Posterior cingulate gyrus (tissue), 11 donors: ENCODE results near the gene HIVEP2.
A peak's percentile ranks its signal among the peaks of the same experiment; 100 is the strongest.

ENCODE experiments used
- DNase-seq, 10 donors: peaks; one replicate each; pipeline versions ENCODE4 v3.0.0 to v3.0.0-alpha.2; 2020 to 2021; ENCODE audit warnings: mixed read lengths in 3 of 10
- intact Hi-C: fragments of 100-400 bp; cut with DNase I; formaldehyde crosslinking; loops from one replicate; pipeline ENCODE4 v1.15.1; 2023

The HIVEP2 gene

GRCh38 chr6:142760152-142760551 is 184.8 kb downstream of the HIVEP2 start:
- intact Hi-C loops: no loop called here
- DNase-seq: peak in 1 of 10 donors; percentile 66

- intact Hi-C loops: no loop called here
- no peak for DNase-seq
Observed at GRCh38 chr6:142758629-142759025, 186.3 kb downstream of the HIVEP2 start.

GRCh38 chr6:142757852-142758628 is 186.9 kb downstream of the HIVEP2 start:
- DNase-seq: peak in 4 of 10 donors; percentile 15 to 87 (median 50)
- intact Hi-C loops: no loop called here

- intact Hi-C loops: no loop called here
- DNase-seq: peak in 1 of 10 donors; percentile 61
Observed at GRCh38 chr6:142756215-142756630, 188.8 kb downstream of the HIVEP2 start.

- no peak for DNase-seq
- intact Hi-C loops: no loop called here
Observed at GRCh38 chr6:142753196-142753595, 191.8 kb downstream of the HIVEP2 start.

GRCh38 chr6:142752348-142752747 is 192.6 kb downstream of the HIVEP2 start:
- DNase-seq: no peak
- intact Hi-C loops: no loop called here

- intact Hi-C loops: no loop called here
- no peak for DNase-seq
Observed at GRCh38 chr6:142751452-142751851, 193.5 kb downstream of the HIVEP2 start.

GRCh38 chr6:142750998-142751397 is 194.0 kb downstream of the HIVEP2 start:
- intact Hi-C loops: no loop called here
- DNase-seq: no peak

- intact Hi-C loops: no loop called here
Observed at GRCh38 chr6:142749556-142749955, 195.4 kb downstream of the HIVEP2 start.

GRCh38 chr6:142746524-142746923 is 198.5 kb downstream of the HIVEP2 start:
- peak in 3 of 10 donors; percentile 28 to 83 (median 35) for DNase-seq
- intact Hi-C loops: no loop called here

More at GRCh38 chr6:142749556-142749955, 195.4 kb downstream of the HIVEP2 start:
- no peak for DNase-seq

GRCh38 chr6:142744836-142745235 is 200.1 kb downstream of the HIVEP2 start:
- intact Hi-C loops: no loop called here
- no peak for DNase-seq

GRCh38 chr6:142740449-142740848 is 204.5 kb downstream of the HIVEP2 start:
- intact Hi-C loops: no loop called here
- no peak for DNase-seq

GRCh38 chr6:142738731-142739130 is 206.2 kb downstream of the HIVEP2 start:
- DNase-seq: no peak
- intact Hi-C loops: no loop called here

- intact Hi-C loops: no loop called here
Observed at GRCh38 chr6:142738035-142738396, 207.0 kb downstream of the HIVEP2 start.

GRCh38 chr6:142737368-142738034 is 207.5 kb downstream of the HIVEP2 start:
- intact Hi-C loops: no loop called here
- no peak for DNase-seq

More at GRCh38 chr6:142738035-142738396, 207.0 kb downstream of the HIVEP2 start:
- DNase-seq: no peak

GRCh38 chr6:142735204-142735603 is 209.8 kb downstream of the HIVEP2 start:
- DNase-seq: no peak
- intact Hi-C loops: no loop called here

GRCh38 chr6:142732790-142733189 is 212.2 kb downstream of the HIVEP2 start:
- DNase-seq: no peak
- intact Hi-C loops: no loop called here

GRCh38 chr6:142731611-142732010 is 213.4 kb downstream of the HIVEP2 start:
- intact Hi-C loops: no loop called here
- DNase-seq: no peak

GRCh38 chr6:142729618-142730017 is 215.4 kb downstream of the HIVEP2 start:
- intact Hi-C loops: no loop called here
- no peak for DNase-seq

GRCh38 chr6:142728910-142729481 is 216.0 kb downstream of the HIVEP2 start:
- intact Hi-C loops: no loop called here
- DNase-seq: no peak

GRCh38 chr6:142728364-142728763 is 216.6 kb downstream of the HIVEP2 start:
- intact Hi-C loops: no loop called here
- DNase-seq: no peak

GRCh38 chr6:142726616-142727015 is 218.4 kb downstream of the HIVEP2 start:
- intact Hi-C loops: no loop called here

More at GRCh38 chr6:142726616-142727015, 218.4 kb downstream of the HIVEP2 start:
- no peak for DNase-seq
